CD14-positive monocyte (primary cell): Measurements from ENCODE around the gene ARFGAP2. TPM values are rescaled to one million over a fixed set of nuclear protein-coding genes. Genes with fewer than 3 reads are reported as not detected.

ENCODE experiments used
- DNase-seq, 3 donors: peaks; one replicate each; pipeline ENCODE4 v3.0.0-alpha.2; 2011 to 2022
- H2AFZ ChIP-seq: 2 replicates; pipeline ENCODE4 v1.6.0; 2012; ENCODE audit warnings: mild to moderate bottlenecking, low read depth, low read length, inconsistent platforms; ENCODE audit not compliant: insufficient read depth, poor library complexity, severe bottlenecking
- H3K27ac ChIP-seq, 2 donors: 1 replicate in 1 of 2; 2 replicates in 1 of 2; pipeline ENCODE4 v1.5.1; 2012 to 2013; ENCODE audit warnings: low read length in 2 of 2, control low read depth in 1 of 2, inconsistent platforms in 1 of 2, low read depth in 1 of 2, mild to moderate bottlenecking in 1 of 2
- H3K27me3 ChIP-seq, 2 donors: one replicate each; pipeline versions ENCODE4 v1.6.0 to v1.6.1; 2011 to 2013; ENCODE audit warnings: low read length in 2 of 2; ENCODE audit not compliant: control insufficient read depth in 2 of 2, insufficient read depth in 2 of 2
- H3K36me3 ChIP-seq, 2 donors: replicated peaks in 1 of 2; 1 replicate in 1 of 2; 2 replicates in 1 of 2; pipeline versions ENCODE4 v1.5.1 to v1.6.1; 2012 to 2013; ENCODE audit warnings: low read length in 2 of 2, control low read depth in 1 of 2, inconsistent platforms in 1 of 2, mild to moderate bottlenecking in 1 of 2; ENCODE audit not compliant: insufficient read depth in 2 of 2, control insufficient read depth in 1 of 2
- H3K4me1 ChIP-seq, 2 donors: 1 replicate in 1 of 2; 2 replicates in 1 of 2; pipeline versions ENCODE4 v1.5.1 to v1.6.1; 2012 to 2013; ENCODE audit warnings: low read length in 2 of 2, control low read depth in 1 of 2, inconsistent platforms in 1 of 2, mild to moderate bottlenecking in 1 of 2, moderate library complexity in 1 of 2; ENCODE audit not compliant: insufficient read depth in 2 of 2, control insufficient read depth in 1 of 2
- H3K4me2 ChIP-seq: replicated peaks from 2 replicates; pipeline ENCODE3; 2012; ENCODE audit warnings: low read length, moderate library complexity, mild to moderate bottlenecking; ENCODE audit not compliant: poor library complexity, severe bottlenecking; ENCODE audit errors: extremely low read depth
- H3K4me3 ChIP-seq, 3 experiments: fragments of 200-600 bp in 1 of 3; sonication (generic) in 1 of 3; replicated peaks in 1 of 3; 1 replicate in 2 of 3; 2 replicates in 1 of 3; pipeline ENCODE4 v1.5.1; 2011 to 2013; ENCODE audit warnings: low read length in 3 of 3, mild to moderate bottlenecking in 3 of 3, control low read depth in 2 of 3, low read depth in 2 of 3, inconsistent platforms in 1 of 3, moderate library complexity in 1 of 3
- H3K79me2 ChIP-seq: 2 replicates; pipeline ENCODE4 v1.6.0; 2012; ENCODE audit warnings: mild to moderate bottlenecking, control low read depth, inconsistent platforms, low read length, moderate library complexity; ENCODE audit not compliant: insufficient read depth
- H3K9ac ChIP-seq: 2 replicates; pipeline ENCODE4 v1.6.0; 2017; ENCODE audit warnings: low read length, mild to moderate bottlenecking; ENCODE audit not compliant: insufficient read depth, poor library complexity, severe bottlenecking
- H3K9me3 ChIP-seq, 2 donors: replicated peaks in 1 of 2; 1 replicate in 1 of 2; 2 replicates in 1 of 2; pipeline versions ENCODE4 v1.5.1 to v1.6.1; 2012 to 2013; ENCODE audit warnings: low read length in 2 of 2, control low read depth in 1 of 2; ENCODE audit not compliant: control insufficient read depth in 1 of 2, insufficient read depth in 1 of 2
- H4K20me1 ChIP-seq: 2 replicates; pipeline ENCODE4 v1.6.0; 2012; ENCODE audit warnings: mild to moderate bottlenecking, low read length, control low read depth, moderate library complexity; ENCODE audit not compliant: insufficient read depth
- H3K27ac Mint-ChIP-seq, 7 donors: one replicate each; pipeline ENCODE4 v1.8.0; 2020; ENCODE audit warnings: mild to moderate bottlenecking in 7 of 7, mixed read lengths in 7 of 7, moderate library complexity in 6 of 7, inconsistent platforms in 2 of 7
- H3K27me3 Mint-ChIP-seq, 3 donors: one replicate each; pipeline ENCODE4 v1.8.0; 2021 to 2022; ENCODE audit warnings: low read depth in 3 of 3, mild to moderate bottlenecking in 3 of 3, mixed read lengths in 3 of 3, moderate library complexity in 3 of 3, inconsistent platforms in 1 of 3
- H3K36me3 Mint-ChIP-seq, 2 donors: one replicate each; pipeline ENCODE4 v1.8.0; 2020; ENCODE audit warnings: mixed read lengths in 2 of 2, inconsistent platforms in 1 of 2, mild to moderate bottlenecking in 1 of 2
- H3K4me1 Mint-ChIP-seq: one replicate; pipeline ENCODE4 v1.8.0; 2020; ENCODE audit warnings: mild to moderate bottlenecking, mixed read lengths
- H3K4me3 Mint-ChIP-seq, 2 donors: one replicate each; pipeline ENCODE4 v1.8.0; 2020; ENCODE audit warnings: mild to moderate bottlenecking in 2 of 2, mixed read lengths in 2 of 2, moderate library complexity in 1 of 2
- H3K9me3 Mint-ChIP-seq, 7 donors: one replicate each; pipeline ENCODE4 v1.8.0; 2020 to 2022; ENCODE audit warnings: mixed read lengths in 7 of 7, mild to moderate bottlenecking in 6 of 7, moderate library complexity in 6 of 7, inconsistent platforms in 2 of 7
- CTCF ChIP-seq: fragments of 200-600 bp; IDR thresholded peaks from one replicate; pipeline ENCODE4 v1.8.0; 2022; ENCODE audit warnings: antibody characterized with exemption, mild to moderate bottlenecking
- WGBS: methylation state at CpG from one replicate; pipeline ENCODE4 v1.1.5; 2013; ENCODE audit warnings: missing lambda C conversion rate; ENCODE audit not compliant: insufficient coverage; 5-methylcytosine and 5-hydroxymethylcytosine counted together
- intact Hi-C, 2 donors: fragments of 100-400 bp; cut with micrococcal nuclease; formaldehyde crosslinking; loops; one replicate each; pipeline versions ENCODE4 v1.15.0 to v1.15.1; 2023
- polyA minus RNA-seq: library from RNA; depleted of rRNA, polyadenylated mRNA; stranded (reverse); fragments of >200 nt; gene quantifications from 2 replicates; pipeline ENCODE4 v1.2.3, GENCODE V29; 2012
- polyA plus RNA-seq, 3 donors: library from polyadenylated mRNA; depleted of rRNA in 1 of 3; unstranded in 2 of 3; stranded (reverse) in 1 of 3; fragments of 300-500 nt in 2 of 3; fragments of >200 nt in 1 of 3; fragmentation: Illumina TruSeq in 2 of 3; gene quantifications; 1 replicate in 2 of 3; 2 replicates in 1 of 3; pipeline ENCODE4 v1.2.3, GENCODE V29; 2012 to 2021
- total RNA-seq, 12 experiments: library from RNA in 1 of 12; stranded (reverse) in 1 of 12; fragments of 120-200 nt in 1 of 12; gene quantifications; one replicate each; pipeline ENCODE4 v1.2.4 and lab custom pipeline; 2013 to 2026; ENCODE audit warnings: mixed read lengths in 6 of 12, inconsistent platforms in 1 of 12

The ARFGAP2 gene
- total RNA-seq (2013) = 93.7 TPM
- polyA plus RNA-seq (100 to 1,000 TPM in 1 of 3 donors, 10 to 100 TPM in 2; 59.7 to 129 (median 61.0) TPM), polyA minus RNA-seq (78.3 and 86.3 TPM in 2 replicates), total RNA-seq (lab: John Stamatoyannopoulos, UW) (48.4 to 99.3 (median 59.5) reads per million in 11 experiments)

- H3K27ac Mint-ChIP-seq = peak within 1 kb of the TSS; percentile 96 to 99 (median 98)
- DNase-seq = peak; percentile 93 to 96 (median 94)
- Histone ChIP-seq H3K4me2 (peak within 1 kb of the TSS; percentile 90), H3K9ac (peak within 1 kb of the TSS; percentile 94), H3K4me1 (peaks cover 24 to 29% of the 10 kb centered on the region in 2 donors), H2AFZ (peak within 1 kb of the TSS; percentile 98), H3K27ac (peak within 1 kb of the TSS; percentile 90 to 95), H3K36me3 (peaks cover 30 to 41% of the 10 kb centered on the region in 2 donors), H3K79me2 (peaks cover 51% of the 10 kb centered on the region), H3K27me3 (no peaks in the 10 kb centered on the region), H4K20me1 (peaks cover 49% of the 10 kb centered on the region), H3K9me3 (no peaks in the 10 kb centered on the region), H3K4me3 (peak within 1 kb of the TSS; percentile 77 to 94 (median 93))
- peaks cover 22% of the 10 kb centered on the region for H3K4me1 Mint-ChIP-seq
- peaks cover 0 to 2% (median 0%) of the 10 kb centered on the region in 7 donors for H3K9me3 Mint-ChIP-seq
- peaks cover 23 to 38% of the 10 kb centered on the region in 2 donors for H3K36me3 Mint-ChIP-seq
- under 1% methylated on average over 66 of the region's 89 CpGs for WGBS
- intact Hi-C loops = loop anchor here (2.0 to 10.0 kb wide), 5 partner anchors 41 to 559 kb away; partner anchors contain the start of genes ARHGAP1 (in 1 of the 2), ATG13 (in 1 of the 2), HARBI1 (in 1 of the 2) and PSMC3 (in 1 of the 2)
- no peak for TF ChIP-seq CTCF
- H3K27me3 Mint-ChIP-seq = peaks cover 0 to 2% (median 1%) of the 10 kb centered on the region in 3 donors
- peak within 1 kb of the TSS; percentile 95 to 98 for H3K4me3 Mint-ChIP-seq
These were observed at the start of gene ARFGAP2 for GRCh38 chr11:47176328-47177228. Gene ARFGAP2, minus strand, starts transcription at chr11:47176879. Its CDS starts 26 bp downstream, at chr11:47176853.
